Measurements from ENCODE around the gene CLASRP. TPM values are rescaled to one million over a fixed set of nuclear protein-coding genes. Genes with fewer than 3 reads are reported as not detected.

CLASRP gene
- total and polyA plus RNA-seq, 9 of the 15 experiments (the other 6 are each of a cell fraction or from before 2014, with no cell fraction given) = 0.94 to 86.3 (median 44.0) TPM

GRCh38 chr19:45079063-45079910 lies 40.4 kb downstream of the CLASRP start, which contains the start of gene GEMIN7 (continued):
- TF ChIP-seq E2F8 (IDR thresholded peaks at IDR 0.05; ENCODE audit: low read depth, partially characterized antibody) = peak; percentile 71
- peak in 1 of 2 experiments; percentile 94; a peak in 2 of 4 replicates for TF ChIP-seq BCLAF1 (IDR thresholded peaks at IDR 0.05; ENCODE audit: borderline replicate concordance in 1 of 2, control insufficient read depth in 1 of 2, low read depth in 2 of 2, low read length in 1 of 2)
- TF ChIP-seq PTBP1 (IDR thresholded peaks at IDR 0.05; ENCODE audit: low read depth, low read length) = 0 out of 2 replicates have a peak, but pooled peaks have one; percentile 30
- peak; percentile 45; the same call in 1 of the 2 replicates for TF ChIP-seq BHLHE40 (IDR thresholded peaks at IDR 0.05; ENCODE audit: low read length)
- no peak for TF ChIP-seq ELF4 (CRISPR knock-in tag; IDR thresholded peaks at IDR 0.05)
- TF ChIP-seq ZNF699 (CRISPR knock-in tag; IDR thresholded peaks at IDR 0.05; ENCODE audit: insufficient replicate concordance) = no peak
- TF ChIP-seq ZNF589 (CRISPR knock-in tag; IDR thresholded peaks at IDR 0.05; ENCODE audit: low read depth) = 0 out of 2 replicates have a peak, but pooled peaks have one; percentile 50
- no peak for TF ChIP-seq ID3 (CRISPR knock-in tag; IDR thresholded peaks at IDR 0.05)
- peak; percentile 91 for TF ChIP-seq ID3 (tag; IDR thresholded peaks at IDR 0.05)
- TF ChIP-seq HMGXB4 (CRISPR knock-in tag; IDR thresholded peaks at IDR 0.05) = peak; percentile 98
- TF ChIP-seq SAFB (IDR thresholded peaks at IDR 0.05; ENCODE audit: borderline replicate concordance, low read depth, low read length) = peak; percentile 75; the same call in 1 of the 2 replicates
- no peak for TF ChIP-seq SRSF1 (IDR thresholded peaks at IDR 0.05; ENCODE audit: low read depth, low read length)
- peak; percentile 94 for TF ChIP-seq PHF20 (IDR thresholded peaks at IDR 0.05; ENCODE audit: partially characterized antibody)
- no peak; the same call in 1 of the 2 replicates for TF ChIP-seq ZNF232 (CRISPR knock-in tag; IDR thresholded peaks at IDR 0.05)
- TF ChIP-seq FOS (IDR thresholded peaks at IDR 0.05; ENCODE audit: extremely low read depth, insufficient read length) = no peak
- TF ChIP-seq ZSCAN32 (CRISPR knock-in tag; IDR thresholded peaks at IDR 0.05) = peak; percentile 37; the same call in 1 of the 2 replicates
